ENCODE data around the gene GGT1. TPM values are rescaled to one million over a fixed set of nuclear protein-coding genes. Genes with fewer than 3 reads are reported as not detected.
A peak's percentile ranks its signal among the peaks of the same experiment; 100 is the strongest.
"Not testable (repeated sequence)": the region's sequence is repeated elsewhere in the genome, so short reads cannot be mapped to it uniquely, and the experiment has no call there.

Gene GGT1
- polyA plus RNA-seq, 1 donor (not counting 4 experiments of a cell fraction or from before 2014, with no cell fraction given) = 5.8 TPM

DNA sequence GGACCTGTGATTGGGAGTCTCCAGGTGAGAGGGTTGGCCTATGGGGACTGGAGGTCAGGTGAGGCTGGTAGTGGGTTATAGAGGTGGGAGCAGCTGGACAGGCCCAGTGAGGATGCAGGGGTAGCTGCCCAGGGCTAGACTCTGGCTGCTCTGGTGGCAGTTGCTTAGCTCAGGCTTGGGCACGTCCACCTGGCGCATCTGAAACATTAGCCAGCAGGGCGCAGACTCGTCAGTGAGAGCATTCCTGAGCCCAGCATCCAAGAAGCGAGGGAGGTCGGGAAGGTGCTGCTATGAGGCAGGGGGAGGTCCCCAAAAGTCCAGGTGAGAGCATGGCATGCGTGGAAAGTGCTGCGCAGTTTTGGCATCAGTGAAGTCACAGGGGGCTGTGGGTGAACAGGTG, 3.5 kb upstream of the GGT1 start:
- H3K4me1 ChIP-seq (ENCODE audit: control insufficient read depth, extremely low read depth, insufficient read depth, low read length) = peaks cover 22% of the 10 kb centered on the region
- H3K9ac ChIP-seq (ENCODE audit: control insufficient read depth, extremely low read depth, insufficient read depth, low read length) = no peak overlapping the region
- FAIRE-seq = no peak
- no peak overlapping the region for H2AFZ ChIP-seq (ENCODE audit: control insufficient read depth, low read length)
- H3K27me3 ChIP-seq (ENCODE audit: control insufficient read depth, extremely low read depth, insufficient read depth, low read length) = no peaks in the 10 kb centered on the region
- H3K4me2 ChIP-seq (ENCODE audit: control insufficient read depth, extremely low read depth, insufficient read depth, low read depth, low read length) = no peak overlapping the region
- H3K4me3 ChIP-seq (ENCODE audit: control insufficient read depth in 2 of 3, extremely low read depth in 1 of 3, insufficient read depth in 2 of 3, low read depth in 1 of 3, low read length in 3 of 3) = no peak overlapping the region
- no peaks in the 10 kb centered on the region for H3K9me1 ChIP-seq (ENCODE audit: control insufficient read depth, extremely low read depth, insufficient read depth, low read length)
- H3K9me3 ChIP-seq (ENCODE audit: control insufficient read depth, low read depth, low read length) = no peaks in the 10 kb centered on the region
- no peak for TF ChIP-seq EZH2 (IDR thresholded peaks at IDR 0.05; ENCODE audit: low read length)
- TF ChIP-seq, protein P1, sequence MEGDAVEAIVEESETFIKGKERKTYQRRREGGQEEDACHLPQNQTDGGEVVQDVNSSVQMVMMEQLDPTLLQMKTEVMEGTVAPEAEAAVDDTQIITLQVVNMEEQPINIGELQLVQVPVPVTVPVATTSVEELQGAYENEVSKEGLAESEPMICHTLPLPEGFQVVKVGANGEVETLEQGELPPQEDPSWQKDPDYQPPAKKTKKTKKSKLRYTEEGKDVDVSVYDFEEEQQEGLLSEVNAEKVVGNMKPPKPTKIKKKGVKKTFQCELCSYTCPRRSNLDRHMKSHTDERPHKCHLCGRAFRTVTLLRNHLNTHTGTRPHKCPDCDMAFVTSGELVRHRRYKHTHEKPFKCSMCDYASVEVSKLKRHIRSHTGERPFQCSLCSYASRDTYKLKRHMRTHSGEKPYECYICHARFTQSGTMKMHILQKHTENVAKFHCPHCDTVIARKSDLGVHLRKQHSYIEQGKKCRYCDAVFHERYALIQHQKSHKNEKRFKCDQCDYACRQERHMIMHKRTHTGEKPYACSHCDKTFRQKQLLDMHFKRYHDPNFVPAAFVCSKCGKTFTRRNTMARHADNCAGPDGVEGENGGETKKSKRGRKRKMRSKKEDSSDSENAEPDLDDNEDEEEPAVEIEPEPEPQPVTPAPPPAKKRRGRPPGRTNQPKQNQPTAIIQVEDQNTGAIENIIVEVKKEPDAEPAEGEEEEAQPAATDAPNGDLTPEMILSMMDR (optimal IDR thresholded peaks at IDR 0.05 in 1 of 3, IDR thresholded peaks at IDR 0.05 in 1 of 3, conservative IDR thresholded peaks at IDR 0.05 in 1 of 3; ENCODE audit: extremely low read depth in 1 of 3, insufficient read depth in 2 of 3, low read length in 3 of 3) = peak in 1 of 3 experiments; percentile 6
- H3K79me2 ChIP-seq (ENCODE audit: control insufficient read depth, insufficient read depth, low read length) = no peaks in the 10 kb centered on the region
- no peaks in the 10 kb centered on the region for H4K20me1 ChIP-seq (ENCODE audit: control insufficient read depth, extremely low read depth, insufficient read depth, low read length)
- H3K36me3 ChIP-seq (ENCODE audit: control insufficient read depth in 2 of 2, extremely low read depth in 1 of 2, insufficient read depth in 2 of 2, low read length in 2 of 2) = no peaks in the 10 kb centered on the region
- dilution Hi-C loops (cut with MboI; ENCODE audit: extremely low pct_ligation_motif_present, low sequenced_read_pairs) = no loop called here
- no peak for DNase-seq (ENCODE audit: low read depth, low spot score)
- H3K27ac ChIP-seq (ENCODE audit: control insufficient read depth, insufficient read depth, low read length) = no peak overlapping the region

DNA sequence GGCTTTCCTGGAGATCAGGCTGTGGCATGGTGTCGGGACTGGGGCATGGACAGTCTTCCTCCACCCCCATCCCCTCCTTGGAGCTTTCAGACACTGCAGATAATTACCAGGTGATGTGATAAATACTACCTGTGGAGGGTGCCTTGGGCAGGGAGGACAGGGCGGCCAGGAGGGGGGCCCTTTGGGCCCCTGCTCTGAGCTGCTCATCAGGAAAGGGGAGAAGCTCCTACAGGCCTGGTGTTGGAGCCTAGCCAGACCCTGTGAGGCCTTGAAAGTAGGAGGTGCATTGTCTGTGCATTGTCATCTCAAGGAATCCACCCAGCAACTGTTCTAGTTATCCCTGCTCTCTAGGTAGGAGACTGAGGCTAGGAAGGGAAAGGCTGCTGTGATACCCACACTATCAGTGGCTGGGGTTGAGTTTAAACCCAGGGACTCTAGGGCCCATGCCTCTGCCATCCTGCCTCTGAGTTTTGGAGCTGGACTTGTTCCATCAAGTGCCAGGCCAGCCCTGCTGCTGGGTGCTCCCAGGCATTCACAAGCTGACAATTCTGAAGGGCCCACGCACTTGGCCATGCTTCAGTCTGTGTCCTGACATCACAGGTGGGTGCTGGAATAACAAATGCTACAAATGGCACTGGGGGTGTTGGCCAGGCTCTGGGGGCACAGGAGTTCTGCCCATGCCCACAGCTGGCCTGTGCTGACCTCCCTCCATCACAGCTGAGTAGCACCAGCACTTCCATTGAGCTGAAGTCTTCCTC, 2.9 kb upstream of the GGT1 start:
- H4K20me1 ChIP-seq (ENCODE audit: control insufficient read depth, extremely low read depth, insufficient read depth, low read length); DNase-seq (ENCODE audit: low read depth, low spot score); H3K9me3 ChIP-seq (ENCODE audit: control insufficient read depth, low read depth, low read length); H3K36me3 ChIP-seq (ENCODE audit: control insufficient read depth in 2 of 2, extremely low read depth in 1 of 2, insufficient read depth in 2 of 2, low read length in 2 of 2); H3K27ac ChIP-seq (ENCODE audit: control insufficient read depth, insufficient read depth, low read length); H3K9ac ChIP-seq (ENCODE audit: control insufficient read depth, extremely low read depth, insufficient read depth, low read length); H3K4me3 ChIP-seq (ENCODE audit: control insufficient read depth in 2 of 3, extremely low read depth in 1 of 3, insufficient read depth in 2 of 3, low read depth in 1 of 3, low read length in 3 of 3); FAIRE-seq; H3K27me3 ChIP-seq (ENCODE audit: control insufficient read depth, extremely low read depth, insufficient read depth, low read length); H3K79me2 ChIP-seq (ENCODE audit: control insufficient read depth, insufficient read depth, low read length); H2AFZ ChIP-seq (ENCODE audit: control insufficient read depth, low read length); dilution Hi-C loops (cut with MboI; ENCODE audit: extremely low pct_ligation_motif_present, low sequenced_read_pairs); H3K4me2 ChIP-seq (ENCODE audit: control insufficient read depth, extremely low read depth, insufficient read depth, low read depth, low read length); H3K9me1 ChIP-seq (ENCODE audit: control insufficient read depth, extremely low read depth, insufficient read depth, low read length): not testable (repeated sequence)
- H3K4me1 ChIP-seq (ENCODE audit: control insufficient read depth, extremely low read depth, insufficient read depth, low read length) = peaks cover 22% of the 10 kb centered on the region

Data from keratinocyte (primary cell).